ENCODE measurements around the gene PLCG2. TPM values are rescaled to one million over a fixed set of nuclear protein-coding genes. Genes with fewer than 3 reads are reported as not detected.
"Not testable (repeated sequence)": the region's sequence is repeated elsewhere in the genome, so short reads cannot be mapped to it uniquely, and the experiment has no call there.

The PLCG2 gene
- total and polyA plus RNA-seq, 2 donors from 2014 or later, result 50.7 to 55.6 TPM

DNA sequence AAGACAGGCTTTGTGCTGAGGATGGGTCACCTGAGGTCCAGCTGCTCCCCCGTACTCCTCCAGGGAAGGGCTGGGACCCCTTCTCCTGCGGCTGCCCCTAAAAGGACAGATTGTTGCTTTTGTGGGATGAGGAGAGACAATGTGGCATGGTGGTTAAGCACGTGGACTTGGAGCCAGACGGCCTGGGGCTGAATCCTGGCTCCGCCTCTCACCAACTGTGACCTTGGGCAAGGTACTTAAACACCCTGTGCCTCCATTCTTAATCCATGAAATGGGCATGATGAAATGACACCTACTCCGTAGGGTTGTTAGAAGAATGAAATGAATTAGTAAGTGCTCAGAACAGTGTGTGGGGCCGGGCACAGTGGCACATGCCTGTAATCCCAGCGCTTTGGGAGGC is 39.6 kb upstream of the PLCG2 start:
- peaks cover 0 to 3% (median 0%) of the 10 kb centered on the region in 3 donors for H3K4me1 ChIP-seq (ENCODE audit: control insufficient read depth in 2 of 3, insufficient read depth in 2 of 3, low read depth in 1 of 3, low read length in 3 of 3)
- H3K27me3 ChIP-seq (ENCODE audit: control insufficient read depth, insufficient read depth, low read length), result no peaks in the 10 kb centered on the region
- no peak overlapping the region for H3K27ac ChIP-seq (ENCODE audit: low read depth in 2 of 2, low read length in 2 of 2)
- no peak overlapping the region for H3K9ac ChIP-seq (ENCODE audit: low read length in 3 of 3)
- intact Hi-C loops (cut with DNase I), result no loop called here
- DNase-seq (no peak), FAIRE-seq (no peak)
- TF ChIP-seq CTCF (IDR thresholded peaks at IDR 0.05; ENCODE audit: borderline replicate concordance, extremely low read depth, insufficient read depth), result no peak
- no peaks in the 10 kb centered on the region for H3K36me3 ChIP-seq (ENCODE audit: control insufficient read depth in 2 of 3, insufficient read depth in 3 of 3, low read length in 3 of 3)
- H3K9me3 ChIP-seq (ENCODE audit: control insufficient read depth in 2 of 3, insufficient read depth in 1 of 3, low read length in 3 of 3), result no peaks in the 10 kb centered on the region
- H3K4me3 ChIP-seq (ENCODE audit: low read length in 3 of 3), result no peak overlapping the region

DNA sequence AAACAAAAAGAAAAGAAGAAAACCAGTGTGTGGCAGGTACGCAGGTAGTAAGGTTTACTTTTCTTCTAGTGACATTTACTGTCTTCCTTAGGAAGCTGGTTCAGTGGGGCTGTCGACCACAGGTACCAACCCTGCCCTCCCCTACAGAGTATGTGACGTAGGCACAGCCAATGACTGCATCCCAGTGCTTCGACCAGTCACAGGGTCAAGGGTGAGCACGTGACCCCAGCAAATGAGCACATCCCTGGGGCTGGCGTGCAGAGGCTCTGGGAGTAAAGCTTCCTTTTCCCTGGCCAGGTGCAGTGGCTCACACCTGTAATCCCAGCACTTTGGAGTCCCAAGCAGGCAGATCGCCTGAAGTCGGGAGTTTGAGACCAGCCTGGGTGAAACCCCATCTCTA is 38.9 kb upstream of the PLCG2 start:
- no peak overlapping the region for H3K27ac ChIP-seq (ENCODE audit: low read depth in 2 of 2, low read length in 2 of 2)
- FAIRE-seq (no peak), DNase-seq (no peak)
- H3K27me3 ChIP-seq (ENCODE audit: control insufficient read depth, insufficient read depth, low read length), result no peaks in the 10 kb centered on the region
- peaks cover 0 to 3% (median 0%) of the 10 kb centered on the region in 3 donors for H3K4me1 ChIP-seq (ENCODE audit: control insufficient read depth in 2 of 3, insufficient read depth in 2 of 3, low read depth in 1 of 3, low read length in 3 of 3)
- no peak for TF ChIP-seq CTCF (IDR thresholded peaks at IDR 0.05; ENCODE audit: borderline replicate concordance, extremely low read depth, insufficient read depth)
- no peaks in the 10 kb centered on the region for H3K36me3 ChIP-seq (ENCODE audit: control insufficient read depth in 2 of 3, insufficient read depth in 3 of 3, low read length in 3 of 3)
- no peak overlapping the region for H3K4me3 ChIP-seq (ENCODE audit: low read length in 3 of 3)
- H3K9me3 ChIP-seq (ENCODE audit: control insufficient read depth in 2 of 3, insufficient read depth in 1 of 3, low read length in 3 of 3), result no peaks in the 10 kb centered on the region
- no peak overlapping the region for H3K9ac ChIP-seq (ENCODE audit: low read length in 3 of 3)
- intact Hi-C loops (cut with DNase I), result loop anchor here (10.0 kb wide), 1 partner anchor 705 kb away; the partner anchor contains the start of gene ATMIN

DNA sequence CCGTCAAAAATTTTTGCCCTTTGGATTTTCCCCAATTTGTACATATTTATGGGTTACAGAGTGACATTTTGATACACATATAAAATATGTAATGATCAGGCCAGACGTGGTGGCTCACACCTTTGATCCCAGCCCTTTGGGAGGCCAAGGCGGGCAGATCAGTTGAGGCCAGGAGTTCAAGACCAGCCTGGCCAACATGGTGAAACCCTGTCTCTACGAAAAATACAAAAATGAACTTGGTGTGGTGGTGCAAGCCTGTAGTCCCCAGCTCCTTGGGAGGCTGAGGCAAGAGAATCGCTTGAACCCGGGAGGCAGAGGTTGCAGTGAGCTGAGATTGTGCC is 37.7 kb upstream of the PLCG2 start:
- H3K9ac ChIP-seq (ENCODE audit: low read length in 3 of 3); H3K9me3 ChIP-seq (ENCODE audit: control insufficient read depth in 2 of 3, insufficient read depth in 1 of 3, low read length in 3 of 3); H3K27me3 ChIP-seq (ENCODE audit: control insufficient read depth, insufficient read depth, low read length); H3K36me3 ChIP-seq (ENCODE audit: control insufficient read depth in 2 of 3, insufficient read depth in 3 of 3, low read length in 3 of 3); H3K4me1 ChIP-seq (ENCODE audit: control insufficient read depth in 2 of 3, insufficient read depth in 2 of 3, low read depth in 1 of 3, low read length in 3 of 3); H3K4me3 ChIP-seq (ENCODE audit: low read length in 3 of 3); FAIRE-seq; DNase-seq; H3K27ac ChIP-seq (ENCODE audit: low read depth in 2 of 2, low read length in 2 of 2): not testable (repeated sequence)
- intact Hi-C loops (cut with DNase I), result loop anchor here (10.0 kb wide), 1 partner anchor 707 kb away; the partner anchor contains the start of gene ATMIN

DNA sequence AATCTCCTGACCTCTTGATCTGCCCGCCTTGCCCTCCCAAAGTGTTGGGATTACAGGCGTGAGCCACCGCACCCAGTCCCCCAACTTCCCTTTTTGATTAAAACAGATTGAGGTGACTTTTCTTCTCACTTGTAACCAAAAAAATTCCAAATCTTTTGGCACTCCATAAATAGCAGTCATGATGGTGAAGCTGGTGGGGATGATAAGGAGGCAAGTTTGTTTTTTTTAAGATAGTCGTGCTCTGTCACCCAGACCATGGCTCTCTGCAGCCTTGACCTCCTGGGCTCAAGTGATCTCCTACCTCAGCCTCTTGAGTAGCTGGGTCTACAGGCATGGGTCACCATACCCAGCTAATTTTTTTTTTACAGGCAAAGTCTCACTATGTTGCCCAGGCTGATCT is 34.7 kb upstream of the PLCG2 start:
- H3K9me3 ChIP-seq (ENCODE audit: control insufficient read depth in 2 of 3, insufficient read depth in 1 of 3, low read length in 3 of 3), result no peaks in the 10 kb centered on the region
- intact Hi-C loops (cut with DNase I), result loop anchor here (10.0 kb wide), 1 partner anchor 710 kb away; the partner anchor contains the start of gene ATMIN

More for the DNA sequence above, 34.7 kb upstream of the PLCG2 start:
- Histone ChIP-seq H3K27me3 (ENCODE audit: control insufficient read depth, insufficient read depth, low read length) (no peaks in the 10 kb centered on the region), H3K4me1 (ENCODE audit: control insufficient read depth in 2 of 3, insufficient read depth in 2 of 3, low read depth in 1 of 3, low read length in 3 of 3) (peaks cover 0 to 5% (median 0%) of the 10 kb centered on the region in 3 donors), H3K27ac (ENCODE audit: low read depth in 2 of 2, low read length in 2 of 2) (no peak overlapping the region), H3K36me3 (ENCODE audit: control insufficient read depth in 2 of 3, insufficient read depth in 3 of 3, low read length in 3 of 3) (no peaks in the 10 kb centered on the region), H3K9ac (ENCODE audit: low read length in 3 of 3) (no peak overlapping the region), H3K4me3 (ENCODE audit: low read length in 3 of 3) (no peak overlapping the region)
- FAIRE-seq, result no peak
- DNase-seq, result no peak
- no peak for TF ChIP-seq CTCF (IDR thresholded peaks at IDR 0.05; ENCODE audit: borderline replicate concordance, extremely low read depth, insufficient read depth)

All from kidney (tissue), 14 donors.